ENCODE results near the gene FRMD4A. TPM values are rescaled to one million over a fixed set of nuclear protein-coding genes. Genes with fewer than 3 reads are reported as not detected.

FRMD4A gene
- total and polyA plus RNA-seq, 10 of the 15 experiments (the other 5 are each of a cell fraction or from before 2014, with no cell fraction given), result 17.8 to 75.2 (median 39.1) TPM

DNA sequence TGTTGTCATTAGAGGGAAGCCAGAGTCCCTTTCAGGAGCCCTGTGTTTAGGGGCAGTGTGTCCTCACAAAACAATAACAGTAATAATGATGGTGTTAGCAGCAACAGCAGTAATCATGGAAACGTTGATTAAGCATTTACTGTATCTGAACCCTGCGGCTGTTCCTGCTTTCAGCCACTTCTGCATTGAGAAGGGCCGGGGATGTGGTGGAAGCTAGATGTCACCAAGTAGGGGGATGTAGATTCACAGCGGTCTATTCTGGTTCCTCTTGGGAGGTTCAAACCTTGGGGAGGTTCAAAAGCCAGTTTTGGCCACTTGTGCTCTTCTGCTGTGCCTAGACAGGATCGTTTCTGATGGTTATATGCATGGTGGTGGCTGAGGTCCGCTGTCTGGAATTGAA, 699.1 kb downstream of the FRMD4A start:
- Histone ChIP-seq H3K27me3 (replicated peaks in 1 of 2; ENCODE audit: control insufficient read depth in 2 of 2, insufficient read depth in 2 of 2, low read length in 1 of 2) (no peaks in the 10 kb centered on the region), H4K20me1 (ENCODE audit: control insufficient read depth, insufficient read depth) (no peaks in the 10 kb centered on the region), H3K27ac (ENCODE audit: control insufficient read depth, insufficient read depth) (no peak overlapping the region), H3K9ac (ENCODE audit: control insufficient read depth, insufficient read depth, low read length) (no peak overlapping the region), H3K4me1 (ENCODE audit: control insufficient read depth, insufficient read depth, low read length) (no peaks in the 10 kb centered on the region), H3K79me2 (ENCODE audit: control insufficient read depth, insufficient read depth, low read length) (no peaks in the 10 kb centered on the region), H3K9me3 (replicated peaks; ENCODE audit: control insufficient read depth, insufficient read depth, low read length) (no peaks in the 10 kb centered on the region), H2AFZ (ENCODE audit: control insufficient read depth, low read depth, low read length) (no peak overlapping the region), H3K36me3 (ENCODE audit: control insufficient read depth in 2 of 2, insufficient read depth in 2 of 2, low read length in 1 of 2) (peaks cover 3 to 6% of the 10 kb centered on the region in 2 experiments; a peak in 3 of 4 replicates), H3K4me3 (no peak overlapping the region), H3K4me2 (ENCODE audit: control insufficient read depth, insufficient read depth) (no peak overlapping the region)
- RAD21 ChIA-PET (ENCODE audit: unreplicated experiment), result no interaction called here
- SMC1A ChIA-PET (ENCODE audit: uncharacterized antibody, unreplicated experiment), result no interaction called here
- DNase-seq (ENCODE audit: low read depth, low spot score) (no peak), ATAC-seq (no peak), FAIRE-seq (no peak)
- 95% methylated on average over 6 of the region's 6 CpGs for WGBS (ENCODE audit: insufficient coverage, insufficient replicate concordance, low lambda C conversion rate, missing lambda C conversion rate)
- no TSS peak for BruUV-seq (replicated peaks)
- CTCF ChIA-PET, result interaction anchor here (1.2 kb wide), 1 partner anchor 14 kb away, joined by 4 read pairs; no protein-coding TSS in a partner anchor
- intact Hi-C loops (cut with micrococcal nuclease; ENCODE audit: unreplicated experiment) (no loop called here), in situ Hi-C loops (cut with MboI) (no loop called here)
- POLR2A ChIA-PET, result no interaction called here
- TF ChIP-seq, protein P1, sequence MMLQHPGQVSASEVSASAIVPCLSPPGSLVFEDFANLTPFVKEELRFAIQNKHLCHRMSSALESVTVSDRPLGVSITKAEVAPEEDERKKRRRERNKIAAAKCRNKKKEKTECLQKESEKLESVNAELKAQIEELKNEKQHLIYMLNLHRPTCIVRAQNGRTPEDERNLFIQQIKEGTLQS (IDR thresholded peaks at IDR 0.05; ENCODE audit: borderline replicate concordance, extremely low read depth, low read depth, low read length), result no peak
- TF ChIP-seq BACH1 (IDR thresholded peaks at IDR 0.05; ENCODE audit: borderline replicate concordance) (no peak), EGR1 (IDR thresholded peaks at IDR 0.05; ENCODE audit: borderline replicate concordance in 1 of 2, low read depth in 2 of 2, low read length in 2 of 2) (no peak), WRNIP1 (IDR thresholded peaks at IDR 0.05; ENCODE audit: borderline replicate concordance, low read depth, low read length) (no peak), ZBED1 (IDR thresholded peaks at IDR 0.05; ENCODE audit: borderline replicate concordance) (no peak), GABPA (IDR thresholded peaks at IDR 0.05; ENCODE audit: low read depth) (no peak), TCF12 (IDR thresholded peaks at IDR 0.05; ENCODE audit: low read depth, low read length) (no peak), YY1 (IDR thresholded peaks at IDR 0.05; ENCODE audit: low read depth, low read length) (no peak), MXI1 (IDR thresholded peaks at IDR 0.05; ENCODE audit: low read depth, low read length) (no peak)
- TF ChIP-seq, protein P2, sequence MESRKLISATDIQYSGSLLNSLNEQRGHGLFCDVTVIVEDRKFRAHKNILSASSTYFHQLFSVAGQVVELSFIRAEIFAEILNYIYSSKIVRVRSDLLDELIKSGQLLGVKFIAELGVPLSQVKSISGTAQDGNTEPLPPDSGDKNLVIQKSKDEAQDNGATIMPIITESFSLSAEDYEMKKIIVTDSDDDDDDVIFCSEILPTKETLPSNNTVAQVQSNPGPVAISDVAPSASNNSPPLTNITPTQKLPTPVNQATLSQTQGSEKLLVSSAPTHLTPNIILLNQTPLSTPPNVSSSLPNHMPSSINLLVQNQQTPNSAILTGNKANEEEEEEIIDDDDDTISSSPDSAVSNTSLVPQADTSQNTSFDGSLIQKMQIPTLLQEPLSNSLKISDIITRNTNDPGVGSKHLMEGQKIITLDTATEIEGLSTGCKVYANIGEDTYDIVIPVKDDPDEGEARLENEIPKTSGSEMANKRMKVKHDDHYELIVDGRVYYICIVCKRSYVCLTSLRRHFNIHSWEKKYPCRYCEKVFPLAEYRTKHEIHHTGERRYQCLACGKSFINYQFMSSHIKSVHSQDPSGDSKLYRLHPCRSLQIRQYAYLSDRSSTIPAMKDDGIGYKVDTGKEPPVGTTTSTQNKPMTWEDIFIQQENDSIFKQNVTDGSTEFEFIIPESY (IDR thresholded peaks at IDR 0.05), result no peak
- TF ChIP-seq, protein P3, sequence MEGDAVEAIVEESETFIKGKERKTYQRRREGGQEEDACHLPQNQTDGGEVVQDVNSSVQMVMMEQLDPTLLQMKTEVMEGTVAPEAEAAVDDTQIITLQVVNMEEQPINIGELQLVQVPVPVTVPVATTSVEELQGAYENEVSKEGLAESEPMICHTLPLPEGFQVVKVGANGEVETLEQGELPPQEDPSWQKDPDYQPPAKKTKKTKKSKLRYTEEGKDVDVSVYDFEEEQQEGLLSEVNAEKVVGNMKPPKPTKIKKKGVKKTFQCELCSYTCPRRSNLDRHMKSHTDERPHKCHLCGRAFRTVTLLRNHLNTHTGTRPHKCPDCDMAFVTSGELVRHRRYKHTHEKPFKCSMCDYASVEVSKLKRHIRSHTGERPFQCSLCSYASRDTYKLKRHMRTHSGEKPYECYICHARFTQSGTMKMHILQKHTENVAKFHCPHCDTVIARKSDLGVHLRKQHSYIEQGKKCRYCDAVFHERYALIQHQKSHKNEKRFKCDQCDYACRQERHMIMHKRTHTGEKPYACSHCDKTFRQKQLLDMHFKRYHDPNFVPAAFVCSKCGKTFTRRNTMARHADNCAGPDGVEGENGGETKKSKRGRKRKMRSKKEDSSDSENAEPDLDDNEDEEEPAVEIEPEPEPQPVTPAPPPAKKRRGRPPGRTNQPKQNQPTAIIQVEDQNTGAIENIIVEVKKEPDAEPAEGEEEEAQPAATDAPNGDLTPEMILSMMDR (IDR thresholded peaks at IDR 0.05 in 2 of 3, conservative IDR thresholded peaks at IDR 0.05 in 1 of 3; ENCODE audit: control insufficient read depth in 2 of 3, extremely low read depth in 1 of 3, insufficient read depth in 1 of 3, low read depth in 3 of 3, low read length in 3 of 3), result no peak
- TF ChIP-seq, protein P4, sequence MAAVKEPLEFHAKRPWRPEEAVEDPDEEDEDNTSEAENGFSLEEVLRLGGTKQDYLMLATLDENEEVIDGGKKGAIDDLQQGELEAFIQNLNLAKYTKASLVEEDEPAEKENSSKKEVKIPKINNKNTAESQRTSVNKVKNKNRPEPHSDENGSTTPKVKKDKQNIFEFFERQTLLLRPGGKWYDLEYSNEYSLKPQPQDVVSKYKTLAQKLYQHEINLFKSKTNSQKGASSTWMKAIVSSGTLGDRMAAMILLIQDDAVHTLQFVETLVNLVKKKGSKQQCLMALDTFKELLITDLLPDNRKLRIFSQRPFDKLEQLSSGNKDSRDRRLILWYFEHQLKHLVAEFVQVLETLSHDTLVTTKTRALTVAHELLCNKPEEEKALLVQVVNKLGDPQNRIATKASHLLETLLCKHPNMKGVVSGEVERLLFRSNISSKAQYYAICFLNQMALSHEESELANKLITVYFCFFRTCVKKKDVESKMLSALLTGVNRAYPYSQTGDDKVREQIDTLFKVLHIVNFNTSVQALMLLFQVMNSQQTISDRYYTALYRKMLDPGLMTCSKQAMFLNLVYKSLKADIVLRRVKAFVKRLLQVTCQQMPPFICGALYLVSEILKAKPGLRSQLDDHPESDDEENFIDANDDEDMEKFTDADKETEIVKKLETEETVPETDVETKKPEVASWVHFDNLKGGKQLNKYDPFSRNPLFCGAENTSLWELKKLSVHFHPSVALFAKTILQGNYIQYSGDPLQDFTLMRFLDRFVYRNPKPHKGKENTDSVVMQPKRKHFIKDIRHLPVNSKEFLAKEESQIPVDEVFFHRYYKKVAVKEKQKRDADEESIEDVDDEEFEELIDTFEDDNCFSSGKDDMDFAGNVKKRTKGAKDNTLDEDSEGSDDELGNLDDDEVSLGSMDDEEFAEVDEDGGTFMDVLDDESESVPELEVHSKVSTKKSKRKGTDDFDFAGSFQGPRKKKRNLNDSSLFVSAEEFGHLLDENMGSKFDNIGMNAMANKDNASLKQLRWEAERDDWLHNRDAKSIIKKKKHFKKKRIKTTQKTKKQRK (IDR thresholded peaks at IDR 0.05; ENCODE audit: low read depth, low read length), result no peak

Data from GM12878 (cell line).